Common myeloid progenitor, CD34-positive (primary cell): ENCODE results near the gene GABRR3. TPM values are rescaled to one million over a fixed set of nuclear protein-coding genes. Genes with fewer than 3 reads are reported as not detected.
A peak's percentile ranks its signal among the peaks of the same experiment; 100 is the strongest.

Experiments used
- CTCF ChIA-PET: fragments of 350-600 bp; sonication (Branson Sonifier 250); formaldehyde crosslinking; loops from one replicate; lab custom pipeline; 2021; ENCODE audit warnings: antibody characterized with exemption; lab: Charles Lee
- POLR2A ChIA-PET: fragments of 350-600 bp; sonication (Branson Sonifier 250); formaldehyde crosslinking; loops from one replicate; lab custom pipeline; 2021; ENCODE audit warnings: antibody characterized with exemption; lab: Charles Lee
- DNase-seq, 3 donors: peaks; one replicate each; pipeline versions ENCODE4 v3.0.0 to v3.0.0-alpha.2; 2013
- H3K27ac ChIP-seq, 2 experiments: 1 replicate in 1 of 2; 2 replicates in 1 of 2; pipeline ENCODE4 v1.7.0; 2013; ENCODE audit warnings: inconsistent platforms in 2 of 2, low read length in 2 of 2, mild to moderate bottlenecking in 2 of 2, low read depth in 1 of 2, moderate library complexity in 1 of 2; ENCODE audit not compliant: severe bottlenecking in 2 of 2, insufficient read depth in 1 of 2, poor library complexity in 1 of 2
- H3K27me3 ChIP-seq, 5 experiments: replicated peaks in 2 of 5; 1 replicate in 3 of 5; 2 replicates in 2 of 5; pipeline versions ENCODE4 v1.6.1 to v1.7.0; 2013; ENCODE audit warnings: low read length in 4 of 5, mild to moderate bottlenecking in 2 of 5, moderate library complexity in 2 of 5, inconsistent platforms in 1 of 5; ENCODE audit not compliant: insufficient read depth in 5 of 5, control insufficient read depth in 4 of 5
- H3K36me3 ChIP-seq, 4 experiments: 1 replicate in 2 of 4; 2 replicates in 2 of 4; pipeline versions ENCODE4 v1.6.1 to v1.7.0; 2013; ENCODE audit warnings: low read length in 3 of 4, control low read depth in 1 of 4, mild to moderate bottlenecking in 1 of 4; ENCODE audit not compliant: control insufficient read depth in 4 of 4, insufficient read depth in 4 of 4
- H3K4me1 ChIP-seq, 4 experiments: 1 replicate in 3 of 4; 2 replicates in 1 of 4; pipeline versions ENCODE4 v1.6.1 to v1.7.1; 2013; ENCODE audit warnings: low read length in 3 of 4, mild to moderate bottlenecking in 3 of 4, control low read depth in 1 of 4, inconsistent platforms in 1 of 4, moderate library complexity in 1 of 4; ENCODE audit not compliant: control insufficient read depth in 4 of 4, insufficient read depth in 4 of 4; ENCODE audit errors: control extremely low read depth in 1 of 4
- H3K4me3 ChIP-seq, 7 experiments: 1 replicate in 4 of 7; 2 replicates in 3 of 7; pipeline versions ENCODE4 v1.5.1 to v1.7.0; 2013; ENCODE audit warnings: mild to moderate bottlenecking in 7 of 7, low read length in 6 of 7, moderate library complexity in 6 of 7, inconsistent platforms in 2 of 7, low read depth in 2 of 7, control low read depth in 1 of 7; ENCODE audit not compliant: insufficient read depth in 4 of 7, control insufficient read depth in 1 of 7; ENCODE audit errors: extremely low read depth in 1 of 7
- H3K9me3 ChIP-seq, 5 experiments: 1 replicate in 4 of 5; 2 replicates in 1 of 5; pipeline versions ENCODE4 v1.6.1 to v1.7.1; 2013; ENCODE audit warnings: low read length in 4 of 5, mild to moderate bottlenecking in 2 of 5, inconsistent platforms in 1 of 5, low read depth in 1 of 5, moderate library complexity in 1 of 5; ENCODE audit not compliant: control insufficient read depth in 4 of 5, insufficient read depth in 2 of 5; ENCODE audit errors: control extremely low read depth in 1 of 5
- WGBS: methylation state at CpG from one replicate; pipeline ENCODE4 v1.1.5; 2013; ENCODE audit not compliant: insufficient coverage; 5-methylcytosine and 5-hydroxymethylcytosine counted together
- polyA plus RNA-seq: library from polyadenylated mRNA; unstranded; fragments of 120-200 nt; gene quantifications from one replicate; pipeline ENCODE4 v1.2.1, GENCODE V29; 2013

The GABRR3 gene
- not detected for polyA plus RNA-seq

DNA sequence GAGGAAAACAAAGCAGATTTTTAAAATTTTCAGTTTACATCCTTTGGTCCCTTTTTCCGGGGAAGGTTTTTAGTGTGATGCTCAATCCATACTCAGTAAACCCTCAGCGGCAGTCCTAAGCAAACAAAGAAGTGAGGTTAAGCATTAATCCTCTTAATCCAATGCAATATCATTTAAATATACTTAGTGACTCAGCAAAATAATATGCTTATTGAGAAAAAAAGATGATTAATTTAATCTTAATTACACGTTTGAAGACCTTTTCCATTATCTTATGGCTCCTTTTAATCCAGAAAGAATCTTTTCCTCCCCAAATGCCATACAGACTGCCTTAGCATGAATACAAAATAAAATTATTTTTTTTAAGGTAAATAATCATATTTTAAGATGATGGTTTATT, at the start of gene GABRR3:
Gene GABRR3 (minus strand): TSS at position 108 of the 400 bp plus-strand sequence. CDS start 328 bp downstream, outside the sequence.
- Histone ChIP-seq H3K36me3 (no peaks in the 10 kb centered on the region), H3K4me1 (peaks cover 0 to 6% (median under 1%) of the 10 kb centered on the region in 4 experiments), H3K27me3 (peaks cover 0 to 7% (median 0%) of the 10 kb centered on the region in 5 experiments), H3K4me3 (no peak within 1 kb of the TSS), H3K27ac (no peak within 1 kb of the TSS), H3K9me3 (no peaks in the 10 kb centered on the region)
- ChIA-PET POLR2A (no interaction called here), CTCF (no interaction called here)
- 100% methylated on average over 1 of the region's 3 CpGs for WGBS
- no peak for DNase-seq

DNA sequence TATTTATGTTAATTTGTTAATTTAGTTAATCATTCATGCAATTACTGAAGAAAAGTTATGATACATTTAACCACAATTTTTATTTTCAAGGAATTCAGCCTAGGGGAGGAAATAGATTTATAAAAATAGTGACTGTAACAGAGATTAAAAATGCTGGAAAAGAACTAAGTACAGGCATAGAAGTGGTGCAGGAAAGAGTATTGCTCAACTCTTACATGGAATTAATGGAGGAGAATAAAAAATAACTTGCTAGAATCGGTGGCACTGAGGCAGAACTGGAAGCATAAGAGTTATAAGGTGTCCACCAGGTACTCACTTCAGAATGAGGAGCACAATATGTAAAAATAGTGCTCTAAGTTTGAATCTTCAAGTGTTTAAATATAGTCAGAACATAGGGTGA, 38.4 kb upstream of the GABRR3 start:
- H3K36me3 ChIP-seq: no peaks in the 10 kb centered on the region
- CTCF ChIA-PET: no interaction called here
- no peak for DNase-seq
- POLR2A ChIA-PET: no interaction called here
- no peaks in the 10 kb centered on the region for H3K4me1 ChIP-seq
- no peak overlapping the region for H3K4me3 ChIP-seq
- no peaks in the 10 kb centered on the region for H3K9me3 ChIP-seq
- H3K27ac ChIP-seq: no peak overlapping the region
- WGBS: 50% methylated on average over 1 of the region's 1 CpG
- H3K27me3 ChIP-seq: no peaks in the 10 kb centered on the region

DNA sequence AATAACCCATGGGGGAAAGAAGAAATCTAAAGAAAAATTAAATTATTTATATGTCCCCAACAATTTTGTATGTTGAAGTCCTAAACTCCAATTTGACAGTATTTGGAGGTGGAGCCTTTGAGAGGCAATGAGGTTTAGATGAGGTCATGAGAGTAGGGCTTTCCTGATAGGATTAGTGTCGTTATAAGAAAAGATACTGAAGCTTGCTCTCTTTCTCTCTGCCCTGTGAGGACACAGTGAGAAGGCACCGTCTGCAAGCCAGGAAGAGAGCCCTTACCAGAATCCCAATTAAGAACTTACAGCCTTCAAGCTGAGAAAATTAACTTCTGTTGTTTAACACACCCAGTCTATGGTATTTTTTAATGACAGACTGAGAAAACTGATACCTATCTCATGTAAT, 35.7 kb upstream of the GABRR3 start:
- no peaks in the 10 kb centered on the region for H3K36me3 ChIP-seq
- CTCF ChIA-PET: no interaction called here
- no peak for DNase-seq
- POLR2A ChIA-PET: no interaction called here
- no peaks in the 10 kb centered on the region for H3K9me3 ChIP-seq
- no peaks in the 10 kb centered on the region for H3K27me3 ChIP-seq
- no peaks in the 10 kb centered on the region for H3K4me1 ChIP-seq
- no peak overlapping the region for H3K27ac ChIP-seq
- no peak overlapping the region for H3K4me3 ChIP-seq
- no CpG with 5 or more reads among the region's 2 CpGs for WGBS

DNA sequence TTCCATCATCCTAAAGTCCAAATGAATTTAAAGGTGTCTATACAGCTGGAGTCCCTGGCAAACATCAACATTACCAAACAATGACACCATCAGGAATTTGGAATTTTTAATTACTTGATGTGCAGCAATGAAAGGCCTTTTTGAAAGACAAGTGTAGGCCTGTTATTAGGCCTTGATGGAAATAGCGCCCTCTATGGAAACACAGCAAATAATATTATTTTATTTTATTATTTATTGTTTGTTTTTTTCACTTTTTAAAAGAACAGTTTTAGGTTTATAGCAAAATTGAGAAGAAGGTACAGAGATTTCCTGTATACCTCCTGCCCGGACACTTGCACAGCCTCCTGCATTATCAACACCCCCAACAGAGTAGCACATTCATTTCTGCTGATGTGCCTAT, 33.7 kb upstream of the GABRR3 start:
- no peak overlapping the region for H3K27ac ChIP-seq
- ChIA-PET CTCF (no interaction called here), POLR2A (no interaction called here)
- DNase-seq: no peak
- no peaks in the 10 kb centered on the region for H3K9me3 ChIP-seq
- no CpG with 5 or more reads among the region's 2 CpGs for whole genome bisulfite sequencing
- H3K4me3 ChIP-seq: no peak overlapping the region
- no peaks in the 10 kb centered on the region for H3K4me1 ChIP-seq
- no peaks in the 10 kb centered on the region for H3K36me3 ChIP-seq
- no peaks in the 10 kb centered on the region for H3K27me3 ChIP-seq

GRCh38 chr3:98058244-98058960, 23.3 kb upstream of the GABRR3 start:
- no peaks in the 10 kb centered on the region for H3K4me1 ChIP-seq
- DNase-seq: peak in 2 of 3 donors; percentile 9 to 12
- POLR2A ChIA-PET: no interaction called here

DNA sequence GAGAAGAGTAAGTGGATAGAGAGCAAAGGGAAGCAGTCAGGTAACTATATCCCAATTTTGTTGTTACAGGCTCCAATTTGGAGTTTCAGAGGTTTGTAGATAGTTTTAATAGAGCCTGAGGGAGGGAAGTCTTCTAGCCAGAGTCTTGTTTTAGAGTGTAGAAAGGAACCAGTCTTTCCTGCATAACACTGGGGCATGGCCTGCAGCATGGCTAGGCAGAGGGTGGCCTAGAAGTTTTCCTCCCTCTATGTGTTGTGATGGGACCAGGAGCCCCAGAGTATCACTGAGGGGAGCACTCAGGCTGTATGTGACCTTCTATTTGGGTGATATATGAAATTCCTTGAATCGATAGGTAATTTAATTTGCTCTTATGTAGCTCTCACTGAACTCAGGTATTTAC, 22.5 kb upstream of the GABRR3 start:
- WGBS: no CpG with 5 or more reads among the region's 1 CpG
- Histone ChIP-seq H3K9me3 (no peaks in the 10 kb centered on the region), H3K4me1 (no peaks in the 10 kb centered on the region), H3K27me3 (no peaks in the 10 kb centered on the region), H3K36me3 (no peaks in the 10 kb centered on the region), H3K4me3 (no peak overlapping the region), H3K27ac (no peak overlapping the region)
- ChIA-PET CTCF (no interaction called here), POLR2A (no interaction called here)
- DNase-seq: no peak

More at GRCh38 chr3:98058244-98058960, 23.3 kb upstream of the GABRR3 start:
- Histone ChIP-seq H3K36me3 (no peaks in the 10 kb centered on the region), H3K9me3 (no peaks in the 10 kb centered on the region), H3K27ac (no peak overlapping the region), H3K4me3 (no peak overlapping the region), H3K27me3 (no peaks in the 10 kb centered on the region)
- no CpG with 5 or more reads among the region's 7 CpGs for WGBS
- CTCF ChIA-PET: interaction anchor here (0.7 kb wide), 1 partner anchor 18 kb away, joined by 3 read pairs; no protein-coding TSS in a partner anchor

DNA sequence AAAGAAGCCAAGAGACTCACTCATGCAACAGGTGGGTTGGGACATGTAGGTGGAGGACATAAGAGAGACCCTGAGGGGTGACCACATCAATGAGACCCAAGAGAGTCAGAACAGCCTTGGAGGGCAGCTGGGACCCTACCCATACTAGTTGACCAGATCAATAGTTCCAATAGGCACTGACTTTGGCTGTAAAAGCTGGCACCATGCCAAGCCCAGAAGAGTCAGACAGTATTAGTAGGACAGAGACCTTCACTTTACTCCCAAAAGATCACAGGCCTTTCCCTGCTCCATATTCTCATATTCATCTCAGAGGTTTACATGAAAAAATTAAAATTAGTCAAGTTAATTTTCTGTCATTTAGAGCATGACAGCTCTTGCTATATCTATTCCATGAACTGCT, 20.9 kb upstream of the GABRR3 start:
- Histone ChIP-seq H3K27me3 (no peaks in the 10 kb centered on the region), H3K4me3 (no peak overlapping the region), H3K9me3 (no peaks in the 10 kb centered on the region), H3K4me1 (no peaks in the 10 kb centered on the region), H3K36me3 (no peaks in the 10 kb centered on the region), H3K27ac (no peak overlapping the region)
- CTCF ChIA-PET: no interaction called here
- POLR2A ChIA-PET: no interaction called here
- DNase-seq: no peak
